Measurements from ENCODE around the gene PANK4. TPM values are rescaled to one million over a fixed set of nuclear protein-coding genes. Genes with fewer than 3 reads are reported as not detected.

The PANK4 gene
- total and polyA plus RNA-seq, 3 donors from 2014 or later: 23.2 to 84.7 (median 65.9) TPM

DNA sequence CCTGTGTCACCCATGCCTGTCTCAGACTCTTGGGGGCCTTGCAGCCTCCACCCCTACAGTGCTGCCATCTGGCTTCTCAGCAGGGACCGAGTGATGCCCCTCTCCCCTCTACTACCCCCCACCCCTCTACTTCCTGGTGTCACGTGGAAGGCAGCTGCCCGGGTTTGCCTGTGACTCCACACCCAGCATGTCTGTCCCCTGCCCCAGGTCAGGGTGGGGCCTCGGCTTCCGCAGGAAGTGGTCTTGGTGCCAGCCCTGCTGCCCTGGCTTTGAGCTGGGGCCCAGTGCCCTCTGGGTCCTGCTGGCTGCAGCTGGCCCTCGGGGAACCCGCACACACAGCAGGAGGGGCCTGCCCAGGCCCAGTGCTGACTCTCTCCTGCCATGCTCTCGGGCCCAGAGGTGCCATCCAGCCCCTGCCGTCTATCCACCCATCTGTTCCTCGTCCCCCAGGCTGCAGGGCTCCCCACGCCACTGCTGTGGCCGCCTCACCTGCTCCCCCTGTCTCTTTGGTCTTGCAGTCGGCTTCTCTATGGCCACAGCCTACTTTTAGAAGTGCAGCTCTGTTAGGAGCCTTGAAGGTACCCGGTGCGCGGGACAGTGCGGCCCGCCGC is 26.3 kb downstream of the PANK4 start:
- no peaks in the 10 kb centered on the region for H3K36me3 ChIP-seq (ENCODE audit: low read depth, missing control alignments)
- DNase-seq: no peak
- no peak overlapping the region for H3K4me3 ChIP-seq
- no peaks in the 10 kb centered on the region for H3K27me3 ChIP-seq
- WGBS, 2 donors: 74 to 75% methylated on average over 5 to 19 of the region's 19 CpGs
- intact Hi-C loops (cut with DNase I; ENCODE audit: low total_unique reads): no loop called here
- H3K27ac ChIP-seq: no peak overlapping the region
- H3K9me3 ChIP-seq: no peaks in the 10 kb centered on the region
- no peaks in the 10 kb centered on the region for H3K4me1 ChIP-seq
- TF ChIP-seq POLR2A (IDR thresholded peaks at IDR 0.05) (no peak), CTCF (IDR thresholded peaks at IDR 0.05) (no peak)

DNA sequence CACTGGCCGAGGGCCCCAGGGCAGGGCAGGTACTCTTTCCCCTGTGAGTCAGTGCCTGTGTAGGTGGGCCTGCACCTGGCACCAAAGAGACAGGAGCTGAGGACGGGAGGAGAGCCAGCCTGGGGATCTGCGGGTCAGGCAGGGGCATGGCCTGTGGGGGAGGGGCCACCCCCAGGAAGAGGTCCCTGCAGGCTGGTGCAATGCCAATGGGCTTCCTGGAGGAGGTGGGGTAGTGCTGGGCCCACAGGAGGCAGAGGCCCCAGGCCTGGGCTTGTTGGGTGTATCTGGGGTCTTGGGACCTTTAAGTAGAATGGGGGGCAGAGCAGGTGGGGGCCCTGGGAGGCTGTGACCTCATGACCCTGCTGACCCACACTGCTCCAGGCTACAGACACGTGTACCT is 27.1 kb downstream of the PANK4 start:
- H3K9me3 ChIP-seq: no peaks in the 10 kb centered on the region
- no peaks in the 10 kb centered on the region for H3K4me1 ChIP-seq
- no peak overlapping the region for H3K27ac ChIP-seq
- no peak for TF ChIP-seq CTCF (IDR thresholded peaks at IDR 0.05)
- TF ChIP-seq POLR2A (IDR thresholded peaks at IDR 0.05): no peak
- no peak for DNase-seq
- no peak overlapping the region for H3K4me3 ChIP-seq
- intact Hi-C loops (cut with DNase I; ENCODE audit: low total_unique reads): no loop called here
- WGBS, 2 donors: 45 to 73% methylated on average over 2 to 4 of the region's 4 CpGs
- H3K27me3 ChIP-seq: no peaks in the 10 kb centered on the region
- no peaks in the 10 kb centered on the region for H3K36me3 ChIP-seq (ENCODE audit: low read depth, missing control alignments)

DNA sequence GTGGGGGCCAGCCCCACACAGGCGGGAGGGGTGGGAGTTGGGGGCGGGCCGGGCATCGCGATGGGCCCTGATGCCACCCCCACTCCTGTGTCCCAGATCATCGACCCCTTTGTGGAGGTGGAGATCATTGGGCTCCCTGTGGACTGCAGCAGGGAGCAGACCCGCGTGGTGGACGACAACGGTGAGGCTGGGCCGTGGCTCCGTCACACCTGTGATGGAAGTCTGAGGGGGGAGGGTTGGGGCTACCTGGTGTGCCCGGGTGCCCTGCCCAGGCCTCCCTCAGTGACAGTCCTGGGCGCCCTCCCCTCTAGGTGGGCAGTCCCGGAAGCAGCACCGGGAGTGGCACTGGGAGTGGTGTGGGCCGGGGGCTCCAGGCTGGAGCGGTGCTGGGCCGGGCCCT is 27.7 kb downstream of the PANK4 start:
- Histone ChIP-seq H3K4me1 (no peaks in the 10 kb centered on the region), H3K27me3 (no peaks in the 10 kb centered on the region)
- TF ChIP-seq POLR2A (IDR thresholded peaks at IDR 0.05): no peak
- TF ChIP-seq CTCF (IDR thresholded peaks at IDR 0.05): no peak

GRCh38 chr1:2497891-2498290 is 28.5 kb downstream of the PANK4 start:
- intact Hi-C loops (cut with DNase I; ENCODE audit: low total_unique reads): no loop called here
- no peaks in the 10 kb centered on the region for H3K9me3 ChIP-seq
- H3K27me3 ChIP-seq: no peaks in the 10 kb centered on the region
- TF ChIP-seq CTCF (IDR thresholded peaks at IDR 0.05) (no peak), POLR2A (IDR thresholded peaks at IDR 0.05) (no peak)
- no peaks in the 10 kb centered on the region for H3K36me3 ChIP-seq (ENCODE audit: low read depth, missing control alignments)
- no peaks in the 10 kb centered on the region for H3K4me1 ChIP-seq
- H3K27ac ChIP-seq: no peak overlapping the region
- no peak overlapping the region for H3K4me3 ChIP-seq
- no peak for DNase-seq
- 70 to 92% methylated on average over 3 to 4 of the region's 4 CpGs for WGBS, 2 donors

More for the DNA sequence above, 27.7 kb downstream of the PANK4 start:
- Histone ChIP-seq H3K36me3 (ENCODE audit: low read depth, missing control alignments) (no peaks in the 10 kb centered on the region), H3K4me3 (no peak overlapping the region), H3K9me3 (no peaks in the 10 kb centered on the region), H3K27ac (no peak overlapping the region)
- no peak for DNase-seq
- intact Hi-C loops (cut with DNase I; ENCODE audit: low total_unique reads): no loop called here
- 82 to 93% methylated on average over 8 to 17 of the region's 19 CpGs for WGBS, 2 donors

DNA sequence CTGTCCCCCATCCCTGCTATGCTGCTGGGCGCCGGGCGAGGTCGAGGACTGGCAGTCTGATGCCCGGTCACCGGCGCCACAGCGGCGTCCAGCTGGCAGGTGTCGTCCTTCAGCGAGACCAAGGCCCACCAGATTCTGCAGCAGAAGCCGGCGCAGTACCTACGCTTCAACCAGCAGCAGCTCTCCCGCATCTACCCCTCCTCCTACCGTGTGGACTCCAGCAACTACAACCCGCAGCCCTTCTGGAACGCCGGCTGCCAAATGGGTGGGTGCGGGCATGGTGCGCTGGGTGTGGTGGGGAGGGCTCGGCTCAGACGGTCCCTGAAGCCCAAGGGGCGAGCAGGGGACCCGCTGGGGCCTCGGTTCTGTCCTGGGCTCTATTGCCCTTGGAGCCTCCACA is 29.6 kb downstream of the PANK4 start:
- WGBS, 2 donors: 92 to 97% methylated on average over 10 to 26 of the region's 26 CpGs
- no peaks in the 10 kb centered on the region for H3K9me3 ChIP-seq
- DNase-seq: no peak
- H3K27ac ChIP-seq: no peak overlapping the region
- H3K27me3 ChIP-seq: no peaks in the 10 kb centered on the region
- no peak for TF ChIP-seq POLR2A (IDR thresholded peaks at IDR 0.05)
- no peak for TF ChIP-seq CTCF (IDR thresholded peaks at IDR 0.05)
- H3K4me3 ChIP-seq: no peak overlapping the region
- no peaks in the 10 kb centered on the region for H3K36me3 ChIP-seq (ENCODE audit: low read depth, missing control alignments)
- no peaks in the 10 kb centered on the region for H3K4me1 ChIP-seq
- intact Hi-C loops (cut with DNase I; ENCODE audit: low total_unique reads): no loop called here

All from testis (tissue), 3 donors.